HFFc6 (cell line): ENCODE measurements around the gene GRID1. TPM values are rescaled to one million over a fixed set of nuclear protein-coding genes. Genes with fewer than 3 reads are reported as not detected.

ENCODE experiments used
- DNase-seq: peaks from one replicate; pipeline ENCODE4 v3.0.0-alpha.2; 2018
- H3K27ac Mint-ChIP-seq: 2 replicates; pipeline ENCODE4 v1.8.0; 2020; ENCODE audit warnings: mild to moderate bottlenecking, mixed read lengths
- H3K27me3 Mint-ChIP-seq: 2 replicates; pipeline ENCODE4 v1.8.0; 2021; ENCODE audit warnings: mild to moderate bottlenecking, moderate library complexity, mixed read lengths; ENCODE audit not compliant: insufficient read depth
- H3K36me3 Mint-ChIP-seq: 2 replicates; pipeline ENCODE4 v1.8.0; 2021; ENCODE audit warnings: low read depth, mixed read lengths
- H3K4me1 Mint-ChIP-seq: 2 replicates; pipeline ENCODE4 v1.8.0; 2020; ENCODE audit warnings: low read depth, mixed read lengths
- H3K4me3 Mint-ChIP-seq: 2 replicates; pipeline ENCODE4 v1.8.0; 2020; ENCODE audit warnings: mild to moderate bottlenecking, moderate library complexity, mixed read lengths
- H3K9me3 Mint-ChIP-seq: 2 replicates; pipeline ENCODE4 v1.8.0; 2020; ENCODE audit warnings: mild to moderate bottlenecking, mixed read lengths
- CTCF ChIP-seq: fragments of 200-600 bp; sonication (generic); IDR thresholded peaks from 2 replicates; pipeline ENCODE4 v1.5.0; 2021; ENCODE audit warnings: antibody characterized with exemption, mild to moderate bottlenecking
- total RNA-seq, 6 experiments: library from RNA; stranded (reverse); fragmentation: NEBNext Ultra II Directional; extraction: Animal tissue kit (Norgen Biotek cat#: 25700); gene quantifications; 2 replicates in 1 of 6; 3 replicates in 5 of 6; pipeline ENCODE4 v1.2.3, GENCODE V29; 2021

The GRID1 gene
- total RNA-seq, 6 experiments from 2014 or later, result not detected

GRCh38 chr10:85767891-85768290, 598.7 kb downstream of the GRID1 start:
- H3K4me1 Mint-ChIP-seq, result no peaks in the 10 kb centered on the region
- no peak for DNase-seq
- no peak overlapping the region for H3K27ac Mint-ChIP-seq
- H3K4me3 Mint-ChIP-seq, result no peak overlapping the region
- TF ChIP-seq CTCF, result no peak
- no peaks in the 10 kb centered on the region for H3K27me3 Mint-ChIP-seq
- H3K9me3 Mint-ChIP-seq, result peaks cover 36% of the 10 kb centered on the region
- H3K36me3 Mint-ChIP-seq, result no peaks in the 10 kb centered on the region

GRCh38 chr10:85764108-85764507, 602.5 kb downstream of the GRID1 start:
- no peaks in the 10 kb centered on the region; the same call in 1 of the 2 replicates for H3K36me3 Mint-ChIP-seq
- no peaks in the 10 kb centered on the region for H3K27me3 Mint-ChIP-seq
- DNase-seq, result no peak
- no peak overlapping the region for H3K4me3 Mint-ChIP-seq
- H3K27ac Mint-ChIP-seq, result no peak overlapping the region
- peaks cover 39% of the 10 kb centered on the region for H3K9me3 Mint-ChIP-seq
- no peaks in the 10 kb centered on the region for H3K4me1 Mint-ChIP-seq
- TF ChIP-seq CTCF, result no peak

- Mint-ChIP-seq H3K27me3 (no peaks in the 10 kb centered on the region), H3K9me3 (peaks cover 42% of the 10 kb centered on the region), H3K27ac (no peak overlapping the region), H3K36me3 (no peaks in the 10 kb centered on the region; the same call in 1 of the 2 replicates), H3K4me1 (no peaks in the 10 kb centered on the region), H3K4me3 (no peak overlapping the region)
- TF ChIP-seq CTCF, result no peak
- no peak for DNase-seq
Measured at GRCh38 chr10:85761906-85762445, 604.6 kb downstream of the GRID1 start.

- no peak for TF ChIP-seq CTCF
- Mint-ChIP-seq H3K4me3 (no peak overlapping the region), H3K9me3 (peaks cover 20% of the 10 kb centered on the region), H3K4me1 (no peaks in the 10 kb centered on the region), H3K27me3 (no peaks in the 10 kb centered on the region), H3K36me3 (no peaks in the 10 kb centered on the region), H3K27ac (no peak overlapping the region)
- no peak for DNase-seq
Measured at GRCh38 chr10:85741626-85742300, 624.8 kb downstream of the GRID1 start.

- Mint-ChIP-seq H3K4me3 (no peak overlapping the region), H3K27me3 (no peaks in the 10 kb centered on the region), H3K27ac (no peak overlapping the region), H3K4me1 (no peaks in the 10 kb centered on the region), H3K9me3 (peaks cover 40% of the 10 kb centered on the region), H3K36me3 (no peaks in the 10 kb centered on the region)
- no peak for DNase-seq
- TF ChIP-seq CTCF, result no peak
Measured at GRCh38 chr10:85735997-85736396, 630.6 kb downstream of the GRID1 start.
